HG02610 (cell line): ENCODE data around the gene OR51B4.
"Not testable (repeated sequence)": the region's sequence is repeated elsewhere in the genome, so short reads cannot be mapped to it uniquely, and the experiment has no call there.

Source experiments
- ATAC-seq: cut with Tn5 transposase; IDR thresholded peaks from one replicate; pipeline ENCODE4 v1.9.1; 2021; ENCODE audit warnings: mild to moderate bottlenecking, moderate library complexity; ENCODE audit not compliant: unreplicated experiment

The OR51B4 gene

GRCh38 chr11:5301846-5302245 lies at the start of gene OR51B4:
OR51B4 (minus strand) TSS chr11:5301946; CDS start chr11:5301946, 0 bp downstream.
- no peak for ATAC-seq

DNA sequence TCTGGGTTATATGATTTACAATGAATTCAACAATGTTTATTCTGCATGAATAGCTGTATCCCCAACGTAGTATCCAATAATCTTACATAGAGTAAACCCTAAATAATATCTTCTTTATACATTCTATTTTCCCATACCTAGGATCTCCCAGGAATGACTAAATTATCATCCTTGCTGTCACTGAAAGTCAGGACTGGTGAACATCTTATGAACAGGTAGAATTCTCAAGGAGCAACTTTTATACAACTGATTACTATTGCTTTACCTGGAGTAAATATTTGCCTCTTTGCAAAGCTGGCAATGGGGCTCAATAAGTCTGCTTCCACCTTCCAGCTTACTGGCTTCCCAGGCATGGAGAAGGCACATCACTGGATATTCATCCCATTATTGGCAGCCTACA lies 49.5 kb upstream of the OR51B4 start, which contains the start of gene OR51B6:
Gene OR51B6, plus strand, starts transcription at position 301 of the 400 bp plus-strand sequence. Its CDS starts 0 bp downstream, at position 301.
- ATAC-seq = no peak

DNA sequence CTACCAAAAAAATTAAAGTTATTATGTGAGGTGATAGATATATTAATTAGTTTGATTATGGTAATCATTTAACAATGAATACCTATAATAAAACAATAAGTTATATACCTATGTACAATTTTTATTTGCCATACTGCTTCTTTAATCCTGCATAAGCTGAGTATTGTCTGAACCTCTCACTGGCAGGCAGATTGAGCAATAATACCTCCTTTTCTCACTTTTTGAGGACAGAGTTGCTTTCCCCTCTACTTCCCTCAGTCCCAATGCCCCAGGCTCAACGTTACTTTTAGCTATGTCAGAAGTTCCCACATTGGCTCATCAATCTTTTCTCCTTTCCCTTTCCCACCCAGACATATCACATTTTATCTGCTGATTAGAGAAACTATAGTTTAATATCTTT lies 47.8 kb upstream of the OR51B4 start:
- no peak for ATAC-seq

DNA sequence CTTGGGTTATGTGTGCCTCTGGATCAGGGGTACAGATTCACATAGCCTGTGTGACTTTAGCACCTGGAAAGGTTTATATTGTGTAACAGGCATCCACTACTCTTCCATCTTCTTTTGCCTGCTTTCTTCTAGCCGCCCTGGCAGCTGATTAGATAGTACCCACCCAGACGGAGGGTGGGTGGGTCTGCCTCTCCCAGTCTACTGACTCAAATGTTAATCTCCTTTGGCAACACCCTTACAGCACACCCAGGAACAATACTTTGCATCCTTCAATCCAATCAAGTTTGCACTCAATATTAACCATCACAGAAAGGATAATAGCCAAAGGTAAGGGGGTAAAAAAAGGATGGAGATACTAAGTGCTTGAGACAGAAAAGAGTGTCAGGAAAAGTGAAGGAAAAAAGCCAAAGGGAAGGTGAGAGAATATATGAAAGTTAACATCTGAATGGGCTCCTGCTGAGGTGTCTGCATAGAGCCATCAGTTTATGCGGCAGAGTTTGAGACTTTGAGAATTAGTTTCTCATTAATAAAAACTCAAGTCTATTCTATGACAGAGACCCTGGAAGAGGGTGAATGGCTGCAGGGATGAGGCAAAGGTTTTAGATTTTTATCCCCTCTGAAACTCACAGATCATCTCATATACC lies 46.9 kb upstream of the OR51B4 start:
- no peak for ATAC-seq

- ATAC-seq = no peak
Measured at GRCh38 chr11:5345831-5346230, 44.1 kb upstream of the OR51B4 start.

- no peak for ATAC-seq
Measured at GRCh38 chr11:5343474-5344335, 42.0 kb upstream of the OR51B4 start, which contains the start of gene OR51B5. OR51B5 (minus strand) TSS chr11:5343524; CDS start chr11:5343524, 0 bp downstream.

GRCh38 chr11:5339771-5340322 lies 38.1 kb upstream of the OR51B4 start:
- peak; percentile 39 for ATAC-seq

- not testable (repeated sequence) for ATAC-seq
Measured at GRCh38 chr11:5337253-5337652, 35.5 kb upstream of the OR51B4 start.

GRCh38 chr11:5336331-5336730 lies 34.6 kb upstream of the OR51B4 start:
- no peak for ATAC-seq

- ATAC-seq = no peak
Measured at GRCh38 chr11:5335170-5335569, 33.4 kb upstream of the OR51B4 start.

DNA sequence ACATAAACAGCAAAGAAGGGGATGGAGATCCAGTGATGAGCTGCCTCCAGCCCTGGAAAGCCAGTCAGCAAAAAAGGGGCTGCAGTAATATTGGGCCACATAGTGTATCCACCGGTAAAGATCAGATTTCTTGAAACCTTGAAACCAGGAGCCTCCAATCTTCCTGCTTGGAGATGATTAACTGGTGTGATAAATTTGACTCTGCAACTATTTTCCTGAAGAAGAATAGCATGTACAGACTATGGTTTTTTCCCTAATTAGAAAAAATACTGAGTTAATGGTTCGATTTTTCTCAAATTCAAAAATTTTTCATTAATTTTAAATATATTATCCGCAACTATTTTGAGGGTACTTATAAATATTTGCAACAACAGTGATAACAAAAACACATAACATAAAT lies 22.5 kb upstream of the OR51B4 start, which contains the start of gene OR51B2:
Gene OR51B2, minus strand, starts transcription at position 101 of the 400 bp plus-strand sequence. Its CDS starts 0 bp downstream, at position 101.
- ATAC-seq = no peak

GRCh38 chr11:5317292-5317691 lies 15.5 kb upstream of the OR51B4 start:
- ATAC-seq = no peak

GRCh38 chr11:5313326-5314023 lies 11.7 kb upstream of the OR51B4 start:
- ATAC-seq = not testable (repeated sequence)

GRCh38 chr11:5310423-5310822 lies 8.7 kb upstream of the OR51B4 start:
- ATAC-seq = no peak

DNA sequence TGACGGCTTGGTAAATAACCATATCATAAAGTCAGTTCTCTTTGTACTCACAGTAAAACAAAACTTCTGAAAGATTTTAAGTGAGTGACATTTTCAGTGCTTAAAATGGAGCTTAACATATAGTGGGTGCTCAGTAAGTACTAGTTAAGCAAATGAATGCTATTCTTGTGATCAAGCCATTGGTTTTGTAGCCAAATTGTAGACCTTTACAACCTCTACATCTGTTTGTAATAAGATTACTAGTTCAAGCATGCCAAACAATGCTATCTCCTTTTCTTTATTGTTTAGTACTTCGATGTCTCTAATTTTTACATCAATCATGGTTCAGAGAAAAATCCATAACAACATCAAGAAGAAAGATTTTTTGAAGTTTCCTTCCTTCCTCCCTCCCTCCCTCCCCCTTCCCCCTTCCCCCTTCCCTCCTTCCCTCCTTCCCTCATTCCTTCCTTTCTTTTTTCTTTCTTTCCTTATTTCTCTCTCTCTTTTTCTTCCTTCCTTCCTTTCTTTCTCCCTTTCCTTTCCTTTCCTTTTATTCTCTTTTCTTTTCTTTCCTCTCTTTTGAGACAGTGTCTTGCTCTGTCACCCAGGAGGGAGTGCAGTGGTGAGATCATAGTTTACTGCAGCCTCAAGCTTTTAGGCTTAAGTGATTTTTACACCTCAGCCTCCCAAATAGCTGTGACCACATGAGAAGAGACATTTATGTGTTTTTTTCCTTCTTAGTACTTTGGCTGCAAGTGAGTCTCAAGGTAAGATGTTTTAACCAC lies 5.7 kb upstream of the OR51B4 start:
- ATAC-seq = no peak

GRCh38 chr11:5304046-5304445 lies 2.3 kb upstream of the OR51B4 start:
- no peak for ATAC-seq

GRCh38 chr11:5303626-5304025 lies 1.9 kb upstream of the OR51B4 start:
- ATAC-seq = no peak

GRCh38 chr11:5300251-5300650 lies 1.5 kb downstream of the OR51B4 start:
- ATAC-seq = no peak

DNA sequence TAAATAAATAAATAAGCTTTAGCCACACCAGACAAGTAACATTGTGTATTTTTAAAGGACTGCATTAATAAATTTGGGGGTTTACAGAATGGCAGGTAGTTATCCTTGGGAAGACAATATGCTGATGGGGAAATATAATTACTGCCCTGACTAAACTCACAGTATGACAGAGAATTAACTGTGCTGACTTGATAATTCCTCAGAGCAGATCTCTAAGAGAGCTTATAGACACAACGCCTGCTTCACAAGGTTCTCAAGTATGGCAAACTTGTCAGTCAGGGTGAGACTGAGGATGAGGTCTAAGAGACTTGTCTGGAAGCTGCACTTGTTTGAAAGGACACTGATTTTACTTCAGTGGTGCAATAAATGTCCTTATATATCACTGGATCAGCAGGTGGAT lies 3.3 kb downstream of the OR51B4 start:
- ATAC-seq = no peak

GRCh38 chr11:5297721-5298323 lies 3.9 kb downstream of the OR51B4 start:
- ATAC-seq = no peak
